Suppressor macrophage treated with lipopolysaccharide for 4 hours (primary cell): ENCODE results near the gene ISOC2.
A peak's percentile ranks its signal among the peaks of the same experiment; 100 is the strongest.

ENCODE experiments used
- DNase-seq: peaks from one replicate; pipeline ENCODE4 v3.0.0-alpha.2; 2020

ISOC2 gene

GRCh38 chr19:55476100-55476775 is 14.8 kb upstream of the ISOC2 start, which contains the start of gene ZNF628:
TSS of gene ZNF628 (plus strand) at chr19:55476617. CDS start at chr19:55479911, 3,294 bp downstream.
- DNase-seq = peak; percentile 99

DNA sequence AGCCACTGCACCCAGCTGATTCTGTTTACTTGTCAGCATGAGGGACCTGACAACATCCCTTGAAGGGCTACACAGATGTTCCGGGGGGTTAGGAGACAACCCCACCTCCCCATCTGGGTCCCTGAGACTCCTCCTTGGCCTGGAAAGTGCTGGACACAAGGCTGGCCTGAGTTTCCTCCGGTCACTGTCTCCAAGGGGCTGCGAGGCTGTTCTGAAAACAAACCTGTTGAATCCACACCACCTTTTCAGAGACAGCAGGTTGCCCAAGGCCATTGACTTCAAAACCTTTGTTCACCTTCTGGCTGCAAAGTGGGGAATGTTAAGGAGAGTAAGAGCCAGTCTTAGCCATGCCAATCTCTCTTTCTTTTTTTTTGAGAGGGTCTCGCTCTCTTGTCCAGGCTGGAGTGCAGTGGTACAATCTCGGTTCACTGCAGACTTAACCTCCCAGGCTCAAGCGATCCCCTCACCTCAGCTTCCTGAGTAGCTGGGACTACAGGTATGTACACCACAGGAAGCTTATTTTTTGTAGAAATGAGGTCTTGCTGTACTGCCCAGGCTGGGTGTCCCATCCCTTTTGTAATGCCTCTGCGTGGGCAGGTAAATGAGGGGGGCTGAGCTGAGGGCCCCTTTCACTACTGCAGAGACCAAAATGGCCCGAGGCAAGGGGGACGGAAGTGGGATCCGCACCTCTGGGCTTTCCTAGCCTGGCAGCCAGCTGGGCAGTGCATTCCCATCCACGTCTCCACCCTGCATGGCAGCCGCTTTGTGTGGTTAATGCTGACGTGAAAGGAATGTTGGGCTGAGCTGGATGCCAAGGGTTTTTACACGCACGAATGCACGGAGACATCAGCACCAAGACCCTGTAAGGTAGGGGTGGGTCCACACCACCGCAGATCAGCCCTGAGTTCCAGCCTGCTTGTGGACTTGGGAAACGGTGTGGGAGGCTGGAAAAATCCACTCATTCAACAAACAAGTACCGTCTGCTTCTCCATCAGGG is 13.1 kb upstream of the ISOC2 start:
- no peak for DNase-seq

GRCh38 chr19:55473225-55474012 is 12.0 kb upstream of the ISOC2 start:
- no peak for DNase-seq

DNA sequence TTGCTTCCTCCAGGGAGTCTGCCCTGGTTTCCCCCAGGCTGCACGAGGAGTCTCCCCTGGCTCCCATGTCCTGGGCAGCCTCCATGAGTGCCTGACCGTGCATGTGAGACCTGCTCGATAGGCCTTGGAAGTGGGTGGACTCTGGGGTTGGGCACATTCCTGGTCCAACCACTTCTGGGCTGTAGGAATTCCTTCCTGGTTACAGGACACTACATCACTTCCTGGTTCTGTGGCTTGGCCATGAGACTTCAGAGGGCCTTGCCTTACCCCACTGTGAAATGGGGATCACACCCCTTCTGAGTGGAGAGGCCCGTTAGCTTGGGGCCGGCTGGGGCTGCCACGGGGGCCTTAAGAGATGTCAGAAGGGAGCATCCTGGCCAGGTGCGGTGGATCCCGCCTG is 11.0 kb upstream of the ISOC2 start:
- no peak for DNase-seq

- DNase-seq = no peak
Measured at GRCh38 chr19:55471266-55471665, 9.8 kb upstream of the ISOC2 start.

DNA sequence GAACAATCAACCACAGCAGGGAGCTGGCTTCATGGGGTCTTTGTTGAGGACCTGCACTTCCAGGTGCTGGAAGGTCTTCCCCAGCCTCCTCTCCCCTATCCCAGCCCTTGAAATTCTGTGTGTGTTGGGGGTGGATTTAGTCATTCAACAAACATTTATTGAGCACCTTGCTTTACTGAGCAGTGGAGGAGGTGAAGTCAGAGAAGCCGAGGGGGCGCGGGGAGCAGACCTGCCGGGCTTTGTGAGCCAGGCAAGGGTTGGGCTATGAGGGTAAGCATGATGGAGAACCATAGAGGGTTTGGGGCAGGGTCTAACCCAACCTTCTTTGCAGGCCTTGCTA is 6.6 kb upstream of the ISOC2 start:
- no peak for DNase-seq

DNA sequence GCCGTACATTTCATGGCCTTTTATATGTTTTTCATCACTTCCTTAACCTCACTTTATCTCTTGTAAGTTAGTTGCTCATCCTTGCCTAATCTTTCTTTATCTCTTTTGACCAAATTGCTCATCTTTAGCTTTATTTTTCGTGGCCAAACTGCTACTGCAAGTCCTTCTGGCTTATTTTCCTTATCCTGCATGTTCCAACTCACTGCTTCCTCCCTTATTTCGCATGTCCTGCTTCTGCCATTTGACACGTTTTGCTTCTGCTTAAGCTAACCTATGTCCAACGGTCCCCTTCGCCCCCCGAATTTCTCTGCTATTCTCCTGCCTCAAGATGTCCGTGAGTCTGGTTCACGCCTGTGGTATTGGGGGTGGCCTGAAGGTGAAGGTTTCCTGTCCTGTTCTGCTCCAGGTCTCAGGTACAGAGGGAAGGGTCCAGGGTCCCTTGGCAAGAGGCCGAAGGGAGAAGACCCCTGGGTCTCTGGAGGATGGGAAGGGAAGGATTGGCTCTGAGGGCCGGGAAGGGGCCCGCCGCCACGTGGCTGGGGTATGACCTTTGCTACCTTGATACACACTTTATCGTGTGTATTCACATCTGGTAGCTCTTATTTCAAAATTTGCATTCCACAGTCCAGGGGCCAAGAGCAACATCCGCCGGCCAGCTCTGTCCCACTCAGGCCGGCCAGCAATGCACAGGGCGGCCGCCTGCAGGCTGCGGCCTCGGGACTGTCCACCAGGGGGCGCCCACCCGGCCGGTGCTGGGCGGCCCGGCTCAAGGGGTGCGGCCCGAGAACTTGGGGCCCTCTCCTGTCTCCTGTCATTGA is 6.0 kb upstream of the ISOC2 start:
- peak; percentile 64 for DNase-seq

GRCh38 chr19:55466241-55466614 is 4.8 kb upstream of the ISOC2 start:
- no peak for DNase-seq

GRCh38 chr19:55465460-55466240 is 4.2 kb upstream of the ISOC2 start:
- no peak for DNase-seq

- DNase-seq = no peak
Measured at GRCh38 chr19:55464662-55465054, 3.2 kb upstream of the ISOC2 start, which contains the start of gene C19orf85. TSS of gene C19orf85 (minus strand) at chr19:55464751. CDS start at chr19:55464554, 197 bp downstream.

GRCh38 chr19:55464039-55464661 is 2.7 kb upstream of the ISOC2 start:
- DNase-seq = no peak

- DNase-seq = no peak
Measured at GRCh38 chr19:55463583-55464031, 2.2 kb upstream of the ISOC2 start.

GRCh38 chr19:55462722-55463121 is 1.3 kb upstream of the ISOC2 start:
- no peak for DNase-seq

GRCh38 chr19:55461974-55462626 is 658 bp upstream of the ISOC2 start:
- DNase-seq = peak; percentile 36

- peak; percentile 71 for DNase-seq
Measured at GRCh38 chr19:55460670-55461258, 678 bp downstream of the ISOC2 start.

DNA sequence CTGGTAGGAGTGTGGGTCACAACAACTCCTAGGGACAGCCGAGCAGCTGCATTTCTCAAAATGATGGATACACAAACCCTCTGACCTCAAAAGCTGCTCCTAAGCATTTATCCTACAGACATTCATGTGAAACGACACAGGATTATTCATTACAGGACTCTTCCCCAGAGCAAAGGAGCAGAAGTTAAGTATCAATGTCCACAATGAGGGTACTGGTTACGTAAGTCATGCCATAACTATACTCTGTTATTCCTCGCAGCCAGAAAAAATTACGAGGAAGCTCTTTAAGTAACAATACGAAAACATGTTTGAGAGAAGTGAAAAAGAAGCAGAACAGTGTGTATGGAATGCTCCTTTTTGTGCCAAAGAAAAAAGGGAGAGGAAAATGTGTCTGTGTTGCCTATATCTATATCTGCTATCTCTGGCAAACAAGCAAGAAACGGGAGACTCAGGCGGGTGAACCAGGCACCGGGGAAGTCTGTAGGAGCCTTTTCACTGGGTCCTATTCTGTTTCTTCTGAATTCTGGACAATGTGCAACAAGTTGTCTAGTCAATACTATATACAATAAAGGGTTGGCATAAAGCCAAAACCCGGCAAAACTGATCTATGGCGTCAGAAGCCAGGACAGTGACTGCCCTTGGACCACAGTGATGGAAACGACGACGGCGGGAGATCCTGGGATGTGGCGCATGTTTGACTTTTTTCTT is 1.3 kb downstream of the ISOC2 start:
- peak; percentile 8 for DNase-seq

DNA sequence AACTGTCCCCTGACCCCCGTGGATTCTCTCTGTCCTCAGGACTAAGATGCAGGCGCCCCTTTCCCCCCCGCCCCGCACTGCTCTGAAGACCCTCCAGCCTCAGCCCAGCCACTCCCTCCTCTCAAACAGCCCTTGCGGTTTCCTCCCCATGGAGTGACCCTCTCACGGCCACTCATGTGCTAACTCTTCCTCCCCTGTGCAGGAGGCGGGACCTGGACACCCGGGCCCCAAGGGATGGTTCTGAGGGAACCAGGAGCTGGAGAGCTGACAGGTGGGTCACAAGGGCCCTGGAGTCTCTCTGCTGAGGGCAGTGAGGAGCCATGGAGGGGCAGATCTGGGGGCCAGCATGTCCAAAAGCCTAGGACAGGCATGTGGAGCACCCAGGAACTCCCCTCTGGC is 1.9 kb downstream of the ISOC2 start:
- DNase-seq = no peak

DNA sequence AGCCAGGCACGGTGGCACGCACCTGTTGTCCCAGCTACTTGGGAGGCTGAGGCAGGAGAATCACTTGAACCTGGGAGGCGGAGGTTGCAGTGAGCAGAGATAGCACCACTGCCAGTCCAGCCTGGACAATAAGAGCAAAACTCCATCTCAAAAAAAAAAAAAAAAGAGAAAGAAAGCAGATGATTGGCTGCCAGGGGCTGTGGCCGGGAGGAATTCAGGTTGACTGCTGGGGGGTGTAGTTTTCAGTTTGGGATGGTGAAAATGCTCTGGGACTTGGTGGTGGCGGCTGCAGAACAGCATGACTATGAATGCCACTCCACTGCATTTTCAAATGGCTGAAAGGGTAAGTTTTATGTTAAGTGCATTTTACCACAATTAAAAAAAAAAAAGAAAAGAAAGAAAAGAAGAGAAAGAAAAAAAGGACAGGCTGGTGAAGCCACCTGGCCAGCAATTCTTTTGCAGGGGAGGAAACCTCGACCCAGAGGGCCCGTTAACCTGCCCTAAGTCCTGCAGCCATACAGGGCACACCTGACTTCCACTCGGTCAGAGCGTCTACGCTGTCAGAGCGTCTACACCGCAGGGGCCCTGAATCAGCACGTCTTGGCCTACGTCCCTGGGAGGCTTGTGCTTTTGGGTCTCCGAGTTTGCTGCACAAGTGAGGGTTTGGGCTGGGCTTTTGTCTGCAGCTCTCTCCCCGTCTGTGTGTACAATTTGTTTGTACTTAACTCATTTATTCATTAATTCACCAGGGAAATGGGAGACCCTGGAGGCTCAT is 3.6 kb downstream of the ISOC2 start:
- DNase-seq = no peak
